GM19452 (cell line): ENCODE results near the gene CCDC85A.

Experiments used
- ATAC-seq: cut with Tn5 transposase; IDR thresholded peaks from one replicate; pipeline ENCODE4 v1.9.1; 2021; ENCODE audit not compliant: unreplicated experiment

Gene CCDC85A

GRCh38 chr2:56239030-56239429, 55.2 kb downstream of the CCDC85A start:
- no peak for ATAC-seq

- ATAC-seq: no peak
These were observed 55.6 kb downstream of the CCDC85A start for GRCh38 chr2:56239437-56239836.

- ATAC-seq: no peak
These were observed 56.4 kb downstream of the CCDC85A start for GRCh38 chr2:56240210-56240609.

GRCh38 chr2:56244506-56244905, 60.7 kb downstream of the CCDC85A start:
- no peak for ATAC-seq

GRCh38 chr2:56244911-56245530, 61.2 kb downstream of the CCDC85A start:
- ATAC-seq: no peak

GRCh38 chr2:56248965-56249742, 65.4 kb downstream of the CCDC85A start:
- ATAC-seq: no peak

GRCh38 chr2:56250153-56250729, 66.5 kb downstream of the CCDC85A start:
- no peak for ATAC-seq

- no peak for ATAC-seq
These were observed 76.6 kb downstream of the CCDC85A start for GRCh38 chr2:56260415-56260814.

- no peak for ATAC-seq
These were observed 78.5 kb downstream of the CCDC85A start for GRCh38 chr2:56262241-56262640.

GRCh38 chr2:56263876-56264275, 80.1 kb downstream of the CCDC85A start:
- no peak for ATAC-seq

- ATAC-seq: no peak
These were observed 83.1 kb downstream of the CCDC85A start for GRCh38 chr2:56266761-56267414.

- ATAC-seq: no peak
These were observed 83.6 kb downstream of the CCDC85A start for GRCh38 chr2:56267415-56267788.

GRCh38 chr2:56268856-56269255, 85.1 kb downstream of the CCDC85A start:
- no peak for ATAC-seq

GRCh38 chr2:56271275-56271674, 87.5 kb downstream of the CCDC85A start:
- no peak for ATAC-seq

- ATAC-seq: no peak
These were observed 101.4 kb downstream of the CCDC85A start for GRCh38 chr2:56285224-56285623.

GRCh38 chr2:56286936-56287335, 103.1 kb downstream of the CCDC85A start:
- ATAC-seq: no peak

GRCh38 chr2:56287508-56287907, 103.7 kb downstream of the CCDC85A start:
- ATAC-seq: no peak

- no peak for ATAC-seq
These were observed 104.2 kb downstream of the CCDC85A start for GRCh38 chr2:56287974-56288373.

- no peak for ATAC-seq
These were observed 105.2 kb downstream of the CCDC85A start for GRCh38 chr2:56288838-56289580.

- ATAC-seq: no peak
These were observed 107.9 kb downstream of the CCDC85A start for GRCh38 chr2:56291711-56292110.

GRCh38 chr2:56292951-56293350, 109.2 kb downstream of the CCDC85A start:
- no peak for ATAC-seq
